COLO829 (cell line): ENCODE data around the gene CST9L.
A peak's percentile ranks its signal among the peaks of the same experiment; 100 is the strongest.

ENCODE experiments used
- DNase-seq: peaks from one replicate; pipeline ENCODE4 v3.0.0; 2012; ENCODE audit warnings: low spot score

CST9L gene

GRCh38 chr20:23568320-23568970 lies at the start of gene CST9L:
CST9L (minus strand) TSS chr20:23568484; CDS start chr20:23568450, 34 bp downstream.
- no peak for DNase-seq

GRCh38 chr20:23614163-23614562 lies 45.9 kb upstream of the CST9L start:
- DNase-seq, result no peak

- no peak for DNase-seq
These were observed 45.4 kb upstream of the CST9L start for GRCh38 chr20:23613676-23614075.

GRCh38 chr20:23612396-23612795 lies 44.1 kb upstream of the CST9L start:
- no peak for DNase-seq

- no peak for DNase-seq
These were observed 41.3 kb upstream of the CST9L start for GRCh38 chr20:23609486-23610109.

- DNase-seq, result no peak
These were observed 40.1 kb upstream of the CST9L start for GRCh38 chr20:23608251-23608846.

GRCh38 chr20:23607497-23608245 lies 39.4 kb upstream of the CST9L start:
- no peak for DNase-seq

GRCh38 chr20:23606652-23607049 lies 38.4 kb upstream of the CST9L start:
- peak; percentile 96 for DNase-seq

- DNase-seq, result no peak
These were observed 37.8 kb upstream of the CST9L start, which contains the start of gene CST9 for GRCh38 chr20:23605867-23606651. CST9 (minus strand) TSS chr20:23605917; CDS start chr20:23605864, 53 bp downstream.

GRCh38 chr20:23604306-23604705 lies 36.0 kb upstream of the CST9L start:
- DNase-seq, result no peak

- no peak for DNase-seq
These were observed 35.0 kb upstream of the CST9L start for GRCh38 chr20:23603321-23603720.

- no peak for DNase-seq
These were observed 34.4 kb upstream of the CST9L start for GRCh38 chr20:23602699-23603098.

GRCh38 chr20:23602241-23602640 lies 34.0 kb upstream of the CST9L start:
- no peak for DNase-seq

GRCh38 chr20:23601715-23602114 lies 33.4 kb upstream of the CST9L start:
- no peak for DNase-seq

GRCh38 chr20:23598481-23598880 lies 30.2 kb upstream of the CST9L start:
- DNase-seq, result no peak

GRCh38 chr20:23596579-23597250 lies 28.4 kb upstream of the CST9L start:
- DNase-seq, result no peak

- DNase-seq, result no peak
These were observed 27.7 kb upstream of the CST9L start for GRCh38 chr20:23595941-23596340.

GRCh38 chr20:23588434-23589403 lies 20.4 kb upstream of the CST9L start:
- no peak for DNase-seq

GRCh38 chr20:23587631-23588030 lies 19.3 kb upstream of the CST9L start:
- DNase-seq, result no peak
